Activated T-cell treated with anti-CD3 and anti-CD28 coated beads for 24 hours (primary cell): ENCODE results near the gene PTK6.
"Not testable (repeated sequence)": the region's sequence is repeated elsewhere in the genome, so short reads cannot be mapped to it uniquely, and the experiment has no call there.

Source experiments
- DNase-seq: peaks from one replicate; pipeline ENCODE4 v3.0.0-alpha.2; 2020; ENCODE audit warnings: low read depth

Gene PTK6

GRCh38 chr20:63494420-63495166 lies 42.6 kb downstream of the PTK6 start:
- DNase-seq = no peak

- no peak for DNase-seq
These were observed 43.1 kb downstream of the PTK6 start for GRCh38 chr20:63494084-63494419.

GRCh38 chr20:63493563-63494020 lies 43.6 kb downstream of the PTK6 start:
- no peak for DNase-seq

GRCh38 chr20:63492982-63493381 lies 44.2 kb downstream of the PTK6 start:
- DNase-seq = no peak

- no peak for DNase-seq
These were observed 44.7 kb downstream of the PTK6 start for GRCh38 chr20:63492518-63492917.

GRCh38 chr20:63491635-63492230 lies 45.4 kb downstream of the PTK6 start:
- DNase-seq = no peak

- no peak for DNase-seq
These were observed 46.1 kb downstream of the PTK6 start for GRCh38 chr20:63491078-63491477.

- DNase-seq = no peak
These were observed 46.8 kb downstream of the PTK6 start for GRCh38 chr20:63490416-63490815.

GRCh38 chr20:63488315-63489251 lies 48.6 kb downstream of the PTK6 start:
- no peak for DNase-seq

- no peak for DNase-seq
These were observed 49.4 kb downstream of the PTK6 start for GRCh38 chr20:63487781-63488241.

GRCh38 chr20:63487116-63487764 lies 49.9 kb downstream of the PTK6 start:
- DNase-seq = no peak

GRCh38 chr20:63486300-63486855 lies 50.8 kb downstream of the PTK6 start:
- DNase-seq = no peak

- DNase-seq = no peak
These were observed 52.3 kb downstream of the PTK6 start for GRCh38 chr20:63484651-63485403.

GRCh38 chr20:63484236-63484635 lies 52.9 kb downstream of the PTK6 start:
- DNase-seq = no peak

- no peak for DNase-seq
These were observed 53.3 kb downstream of the PTK6 start for GRCh38 chr20:63483834-63484233.

GRCh38 chr20:63482021-63482587 lies 55.1 kb downstream of the PTK6 start:
- no peak for DNase-seq

- DNase-seq = no peak
These were observed 55.7 kb downstream of the PTK6 start for GRCh38 chr20:63481503-63481902.

- not testable (repeated sequence) for DNase-seq
These were observed 57.3 kb downstream of the PTK6 start for GRCh38 chr20:63479695-63480419.

- no peak for DNase-seq
These were observed 58.6 kb downstream of the PTK6 start for GRCh38 chr20:63478346-63479302.
